ENCODE results near the gene TBX10.

DNA sequence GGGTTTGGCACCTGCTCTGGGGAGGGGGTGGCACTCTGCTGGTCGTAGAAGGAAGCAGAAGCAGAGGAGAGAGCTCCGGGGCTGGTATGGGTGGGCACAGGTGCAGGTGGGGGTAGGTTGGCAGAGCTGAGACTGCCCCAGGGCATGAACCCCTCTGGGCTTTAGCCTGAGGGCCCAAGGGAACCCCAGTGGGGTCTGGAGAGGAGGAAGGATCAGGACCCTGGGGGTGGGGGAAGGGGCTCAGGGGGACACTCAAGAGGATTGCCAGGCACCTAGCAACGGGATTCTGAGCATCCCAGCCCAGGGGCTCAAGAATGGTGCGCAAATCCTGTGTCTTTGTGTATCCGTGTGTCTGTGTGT lies 28.6 kb upstream of the TBX10 start:
- TF ChIP-seq, protein P1, sequence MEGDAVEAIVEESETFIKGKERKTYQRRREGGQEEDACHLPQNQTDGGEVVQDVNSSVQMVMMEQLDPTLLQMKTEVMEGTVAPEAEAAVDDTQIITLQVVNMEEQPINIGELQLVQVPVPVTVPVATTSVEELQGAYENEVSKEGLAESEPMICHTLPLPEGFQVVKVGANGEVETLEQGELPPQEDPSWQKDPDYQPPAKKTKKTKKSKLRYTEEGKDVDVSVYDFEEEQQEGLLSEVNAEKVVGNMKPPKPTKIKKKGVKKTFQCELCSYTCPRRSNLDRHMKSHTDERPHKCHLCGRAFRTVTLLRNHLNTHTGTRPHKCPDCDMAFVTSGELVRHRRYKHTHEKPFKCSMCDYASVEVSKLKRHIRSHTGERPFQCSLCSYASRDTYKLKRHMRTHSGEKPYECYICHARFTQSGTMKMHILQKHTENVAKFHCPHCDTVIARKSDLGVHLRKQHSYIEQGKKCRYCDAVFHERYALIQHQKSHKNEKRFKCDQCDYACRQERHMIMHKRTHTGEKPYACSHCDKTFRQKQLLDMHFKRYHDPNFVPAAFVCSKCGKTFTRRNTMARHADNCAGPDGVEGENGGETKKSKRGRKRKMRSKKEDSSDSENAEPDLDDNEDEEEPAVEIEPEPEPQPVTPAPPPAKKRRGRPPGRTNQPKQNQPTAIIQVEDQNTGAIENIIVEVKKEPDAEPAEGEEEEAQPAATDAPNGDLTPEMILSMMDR (IDR thresholded peaks at IDR 0.05; ENCODE audit: low read length), result no peak
- no peak for TF ChIP-seq EZH2phosphoT487 (IDR thresholded peaks at IDR 0.05; ENCODE audit: low read length)
- TF ChIP-seq EZH2 (optimal IDR thresholded peaks at IDR 0.05; ENCODE audit: low read depth, low read length), result no peak
